EL (cell line): ENCODE results near the gene PLXNC1.

Experiments
- DNase-seq: peaks from one replicate; pipeline ENCODE4 v3.0.0-alpha.2; 2016

PLXNC1 gene

GRCh38 chr12:94183708-94184379, 35.5 kb downstream of the PLXNC1 start:
- no peak for DNase-seq

- no peak for DNase-seq
Observed at GRCh38 chr12:94184995-94185719, 36.8 kb downstream of the PLXNC1 start.

- DNase-seq = no peak
Observed at GRCh38 chr12:94185801-94186200, 37.4 kb downstream of the PLXNC1 start.

- peak; percentile 67 for DNase-seq
Observed at GRCh38 chr12:94186278-94187241, 38.2 kb downstream of the PLXNC1 start.

- DNase-seq = no peak
Observed at GRCh38 chr12:94187361-94187760, 39.0 kb downstream of the PLXNC1 start.

GRCh38 chr12:94190623-94191022, 42.2 kb downstream of the PLXNC1 start:
- peak; percentile 36 for DNase-seq

- DNase-seq = no peak
Observed at GRCh38 chr12:94191023-94191422, 42.6 kb downstream of the PLXNC1 start.

- no peak for DNase-seq
Observed at GRCh38 chr12:94191811-94192210, 43.4 kb downstream of the PLXNC1 start.

GRCh38 chr12:94192506-94192905, 44.1 kb downstream of the PLXNC1 start:
- DNase-seq = no peak

GRCh38 chr12:94193168-94193567, 44.8 kb downstream of the PLXNC1 start:
- no peak for DNase-seq

- no peak for DNase-seq
Observed at GRCh38 chr12:94195483-94195882, 47.1 kb downstream of the PLXNC1 start.

GRCh38 chr12:94198469-94198868, 50.1 kb downstream of the PLXNC1 start:
- DNase-seq = no peak

GRCh38 chr12:94198872-94199271, 50.5 kb downstream of the PLXNC1 start:
- no peak for DNase-seq

GRCh38 chr12:94200069-94200468, 51.7 kb downstream of the PLXNC1 start:
- no peak for DNase-seq

GRCh38 chr12:94200695-94201094, 52.3 kb downstream of the PLXNC1 start:
- DNase-seq = no peak

GRCh38 chr12:94202245-94203180, 54.1 kb downstream of the PLXNC1 start:
- no peak for DNase-seq

GRCh38 chr12:94203181-94203546, 54.8 kb downstream of the PLXNC1 start:
- no peak for DNase-seq

- peak; percentile 14 for DNase-seq
Observed at GRCh38 chr12:94203796-94204195, 55.4 kb downstream of the PLXNC1 start.

GRCh38 chr12:94204499-94205247, 56.3 kb downstream of the PLXNC1 start:
- DNase-seq = no peak

- no peak for DNase-seq
Observed at GRCh38 chr12:94205822-94206221, 57.4 kb downstream of the PLXNC1 start.

- no peak for DNase-seq
Observed at GRCh38 chr12:94206886-94207285, 58.5 kb downstream of the PLXNC1 start.

- no peak for DNase-seq
Observed at GRCh38 chr12:94207467-94207848, 59.1 kb downstream of the PLXNC1 start.
